ENCODE results near the gene CACNA2D3.

CACNA2D3 gene

GRCh38 chr3:55017876-55018275 lies 895.5 kb downstream of the CACNA2D3 start:
- in situ Hi-C loops (cut with HindIII; ENCODE audit: low pct_unique_long_range_greater_than_20kb, low sequenced_read_pairs): no loop called here
- TF ChIP-seq JUND (IDR thresholded peaks at IDR 0.05; ENCODE audit: low read depth): no peak
- no peak for DNase-seq (ENCODE audit: low read depth in 1 of 2, low spot score in 1 of 2)

GRCh38 chr3:55030938-55031337 lies 908.6 kb downstream of the CACNA2D3 start:
- DNase-seq (ENCODE audit: low read depth in 1 of 2, low spot score in 1 of 2): no peak
- TF ChIP-seq JUND (IDR thresholded peaks at IDR 0.05; ENCODE audit: low read depth): no peak
- in situ Hi-C loops (cut with HindIII; ENCODE audit: low pct_unique_long_range_greater_than_20kb, low sequenced_read_pairs): no loop called here

GRCh38 chr3:55036883-55037577 lies 914.7 kb downstream of the CACNA2D3 start:
- in situ Hi-C loops (cut with HindIII; ENCODE audit: low pct_unique_long_range_greater_than_20kb, low sequenced_read_pairs): no loop called here
- TF ChIP-seq JUND (IDR thresholded peaks at IDR 0.05; ENCODE audit: low read depth): no peak
- no peak for DNase-seq (ENCODE audit: low read depth in 1 of 2, low spot score in 1 of 2)

GRCh38 chr3:55042591-55042990 lies 920.2 kb downstream of the CACNA2D3 start:
- no peak for TF ChIP-seq JUND (IDR thresholded peaks at IDR 0.05; ENCODE audit: low read depth)
- no peak for DNase-seq (ENCODE audit: low read depth in 1 of 2, low spot score in 1 of 2)
- in situ Hi-C loops (cut with HindIII; ENCODE audit: low pct_unique_long_range_greater_than_20kb, low sequenced_read_pairs): no loop called here

GRCh38 chr3:55044486-55044885 lies 922.1 kb downstream of the CACNA2D3 start:
- in situ Hi-C loops (cut with HindIII; ENCODE audit: low pct_unique_long_range_greater_than_20kb, low sequenced_read_pairs): no loop called here
- no peak for TF ChIP-seq JUND (IDR thresholded peaks at IDR 0.05; ENCODE audit: low read depth)
- no peak for DNase-seq (ENCODE audit: low read depth in 1 of 2, low spot score in 1 of 2)

- DNase-seq (ENCODE audit: low read depth in 1 of 2, low spot score in 1 of 2): no peak
- TF ChIP-seq JUND (IDR thresholded peaks at IDR 0.05; ENCODE audit: low read depth): no peak
- in situ Hi-C loops (cut with HindIII; ENCODE audit: low pct_unique_long_range_greater_than_20kb, low sequenced_read_pairs): no loop called here
These were observed 936.8 kb downstream of the CACNA2D3 start for GRCh38 chr3:55059027-55059629.

GRCh38 chr3:55060896-55061719 lies 938.8 kb downstream of the CACNA2D3 start:
- no peak for DNase-seq (ENCODE audit: low read depth in 1 of 2, low spot score in 1 of 2)
- in situ Hi-C loops (cut with HindIII; ENCODE audit: low pct_unique_long_range_greater_than_20kb, low sequenced_read_pairs): no loop called here
- TF ChIP-seq JUND (IDR thresholded peaks at IDR 0.05; ENCODE audit: low read depth): no peak

GRCh38 chr3:55061720-55062034 lies 939.3 kb downstream of the CACNA2D3 start:
- in situ Hi-C loops (cut with HindIII; ENCODE audit: low pct_unique_long_range_greater_than_20kb, low sequenced_read_pairs): no loop called here

GRCh38 chr3:55064164-55064563 lies 941.8 kb downstream of the CACNA2D3 start:
- no peak for DNase-seq (ENCODE audit: low read depth in 1 of 2, low spot score in 1 of 2)
- TF ChIP-seq JUND (IDR thresholded peaks at IDR 0.05; ENCODE audit: low read depth): no peak
- in situ Hi-C loops (cut with HindIII; ENCODE audit: low pct_unique_long_range_greater_than_20kb, low sequenced_read_pairs): no loop called here

More at GRCh38 chr3:55061720-55062034, 939.3 kb downstream of the CACNA2D3 start:
- no peak for DNase-seq (ENCODE audit: low read depth in 1 of 2, low spot score in 1 of 2)
- TF ChIP-seq JUND (IDR thresholded peaks at IDR 0.05; ENCODE audit: low read depth): no peak

GRCh38 chr3:55065331-55065730 lies 943.0 kb downstream of the CACNA2D3 start:
- in situ Hi-C loops (cut with HindIII; ENCODE audit: low pct_unique_long_range_greater_than_20kb, low sequenced_read_pairs): no loop called here
- no peak for DNase-seq (ENCODE audit: low read depth in 1 of 2, low spot score in 1 of 2)
- TF ChIP-seq JUND (IDR thresholded peaks at IDR 0.05; ENCODE audit: low read depth): no peak

GRCh38 chr3:55066551-55067047 lies 944.2 kb downstream of the CACNA2D3 start:
- TF ChIP-seq JUND (IDR thresholded peaks at IDR 0.05; ENCODE audit: low read depth): no peak
- in situ Hi-C loops (cut with HindIII; ENCODE audit: low pct_unique_long_range_greater_than_20kb, low sequenced_read_pairs): no loop called here
- DNase-seq (ENCODE audit: low read depth in 1 of 2, low spot score in 1 of 2): no peak

- no peak for TF ChIP-seq JUND (IDR thresholded peaks at IDR 0.05; ENCODE audit: low read depth)
- in situ Hi-C loops (cut with HindIII; ENCODE audit: low pct_unique_long_range_greater_than_20kb, low sequenced_read_pairs): no loop called here
- no peak for DNase-seq (ENCODE audit: low read depth in 1 of 2, low spot score in 1 of 2)
These were observed 947.6 kb downstream of the CACNA2D3 start for GRCh38 chr3:55069950-55070349.

GRCh38 chr3:55074796-55075195 lies 952.4 kb downstream of the CACNA2D3 start:
- in situ Hi-C loops (cut with HindIII; ENCODE audit: low pct_unique_long_range_greater_than_20kb, low sequenced_read_pairs): no loop called here
- DNase-seq (ENCODE audit: low read depth in 1 of 2, low spot score in 1 of 2): no peak
- no peak for TF ChIP-seq JUND (IDR thresholded peaks at IDR 0.05; ENCODE audit: low read depth)

Measured in T47D (cell line).